ENCODE measurements around the gene TFAP2B.

DNA sequence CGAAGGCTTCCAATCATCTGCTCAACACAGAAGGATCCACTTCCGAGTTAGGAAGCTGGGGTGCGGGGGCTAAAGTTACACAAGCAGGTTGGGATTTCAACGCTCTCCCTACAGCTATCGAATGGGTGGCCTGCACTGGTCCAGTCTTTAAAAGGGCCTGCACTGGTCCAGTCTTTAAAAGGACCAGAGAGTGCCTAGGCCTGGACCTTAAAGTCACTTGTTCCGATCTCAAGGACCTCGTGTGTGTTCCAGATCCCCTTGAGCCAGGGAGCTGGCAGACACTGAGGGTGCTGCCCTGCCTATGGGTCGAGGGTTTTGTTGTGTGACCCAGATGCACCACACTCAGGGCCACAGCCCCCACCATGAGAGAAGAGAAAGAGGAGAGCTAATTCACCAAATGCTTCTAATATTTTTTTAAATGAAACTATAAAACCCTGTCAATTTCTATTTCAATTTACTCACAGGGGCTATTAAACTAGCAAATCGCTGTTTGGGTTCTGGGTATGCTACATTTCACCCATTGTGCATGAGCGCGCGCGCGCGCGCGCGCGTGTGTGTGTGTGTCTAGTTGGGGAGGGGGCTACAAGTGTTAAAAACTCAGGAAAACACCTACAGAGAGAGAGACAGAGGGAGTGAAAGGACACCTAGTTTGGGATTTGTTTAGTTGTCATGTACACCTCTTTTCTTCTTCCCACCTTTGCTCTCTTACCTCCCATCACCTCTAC is 7.5 kb downstream of the TFAP2B start:
- TF ChIP-seq, protein P1, sequence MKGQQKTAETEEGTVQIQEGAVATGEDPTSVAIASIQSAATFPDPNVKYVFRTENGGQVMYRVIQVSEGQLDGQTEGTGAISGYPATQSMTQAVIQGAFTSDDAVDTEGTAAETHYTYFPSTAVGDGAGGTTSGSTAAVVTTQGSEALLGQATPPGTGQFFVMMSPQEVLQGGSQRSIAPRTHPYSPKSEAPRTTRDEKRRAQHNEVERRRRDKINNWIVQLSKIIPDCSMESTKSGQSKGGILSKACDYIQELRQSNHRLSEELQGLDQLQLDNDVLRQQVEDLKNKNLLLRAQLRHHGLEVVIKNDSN (IDR thresholded peaks at IDR 0.05) = no peak
- TF ChIP-seq YY1 (IDR thresholded peaks at IDR 0.05; ENCODE audit: low read depth) (no peak), EGR1 (IDR thresholded peaks at IDR 0.05) (no peak), CEBPB (IDR thresholded peaks at IDR 0.05) (no peak), CREB1 (IDR thresholded peaks at IDR 0.05; ENCODE audit: low read depth) (no peak)
- TF ChIP-seq, protein P2, sequence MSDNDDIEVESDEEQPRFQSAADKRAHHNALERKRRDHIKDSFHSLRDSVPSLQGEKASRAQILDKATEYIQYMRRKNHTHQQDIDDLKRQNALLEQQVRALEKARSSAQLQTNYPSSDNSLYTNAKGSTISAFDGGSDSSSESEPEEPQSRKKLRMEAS (IDR thresholded peaks at IDR 0.05) = no peak

All from Ishikawa (cell line).